22Rv1 (cell line): Measurements from ENCODE around the gene GPC1.

Experiments used
- ZFX ChIP-seq: fragments of 450-650 bp; IDR thresholded peaks from 2 replicates; pipeline ENCODE4 v1.6.1; 2017; ENCODE audit warnings: antibody characterized with exemption, borderline replicate concordance
- TF ChIP-seq, protein P1 (sequence below): fragments of 450-650 bp; IDR thresholded peaks from 2 replicates; pipeline ENCODE4 v1.5.1; 2017; ENCODE audit warnings: mild to moderate bottlenecking

DNA sequence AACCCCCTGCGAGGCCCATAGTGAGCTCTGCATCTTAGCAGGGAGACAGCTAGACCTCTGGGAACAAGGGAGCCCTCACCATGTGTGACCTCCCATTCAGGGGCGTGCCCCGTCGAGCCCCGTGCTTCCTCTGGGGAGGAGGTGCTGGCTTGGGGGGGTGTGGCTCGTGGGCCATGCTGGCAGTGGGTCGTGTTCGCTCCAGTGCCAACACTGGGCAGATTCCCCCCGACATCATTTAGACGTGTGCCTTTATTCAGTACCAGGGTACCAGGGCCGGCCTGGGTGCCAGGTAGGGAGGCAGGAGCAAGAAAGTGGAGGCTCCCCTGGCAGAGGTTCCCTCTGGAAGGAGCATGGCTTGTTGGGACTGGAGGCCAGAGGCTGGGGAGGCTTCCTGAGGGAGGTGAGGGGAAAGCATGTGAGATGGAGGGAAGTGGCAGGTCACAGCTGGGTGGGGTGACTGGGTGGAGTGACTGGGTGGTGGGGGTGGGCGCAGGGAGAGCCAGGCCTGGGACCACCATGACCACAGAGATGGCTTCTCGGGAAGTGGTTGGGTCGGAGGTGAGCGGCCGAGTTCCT lies 15.2 kb downstream of the GPC1 start:
- TF ChIP-seq, protein P1, sequence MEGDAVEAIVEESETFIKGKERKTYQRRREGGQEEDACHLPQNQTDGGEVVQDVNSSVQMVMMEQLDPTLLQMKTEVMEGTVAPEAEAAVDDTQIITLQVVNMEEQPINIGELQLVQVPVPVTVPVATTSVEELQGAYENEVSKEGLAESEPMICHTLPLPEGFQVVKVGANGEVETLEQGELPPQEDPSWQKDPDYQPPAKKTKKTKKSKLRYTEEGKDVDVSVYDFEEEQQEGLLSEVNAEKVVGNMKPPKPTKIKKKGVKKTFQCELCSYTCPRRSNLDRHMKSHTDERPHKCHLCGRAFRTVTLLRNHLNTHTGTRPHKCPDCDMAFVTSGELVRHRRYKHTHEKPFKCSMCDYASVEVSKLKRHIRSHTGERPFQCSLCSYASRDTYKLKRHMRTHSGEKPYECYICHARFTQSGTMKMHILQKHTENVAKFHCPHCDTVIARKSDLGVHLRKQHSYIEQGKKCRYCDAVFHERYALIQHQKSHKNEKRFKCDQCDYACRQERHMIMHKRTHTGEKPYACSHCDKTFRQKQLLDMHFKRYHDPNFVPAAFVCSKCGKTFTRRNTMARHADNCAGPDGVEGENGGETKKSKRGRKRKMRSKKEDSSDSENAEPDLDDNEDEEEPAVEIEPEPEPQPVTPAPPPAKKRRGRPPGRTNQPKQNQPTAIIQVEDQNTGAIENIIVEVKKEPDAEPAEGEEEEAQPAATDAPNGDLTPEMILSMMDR = no peak
- no peak for TF ChIP-seq ZFX
